HG02610 (cell line): ENCODE data around the gene F2.
"Not testable (repeated sequence)": the region's sequence is repeated elsewhere in the genome, so short reads cannot be mapped to it uniquely, and the experiment has no call there.

Experiments
- ATAC-seq: cut with Tn5 transposase; IDR thresholded peaks from one replicate; pipeline ENCODE4 v1.9.1; 2021; ENCODE audit warnings: mild to moderate bottlenecking, moderate library complexity; ENCODE audit not compliant: unreplicated experiment

F2 gene

DNA sequence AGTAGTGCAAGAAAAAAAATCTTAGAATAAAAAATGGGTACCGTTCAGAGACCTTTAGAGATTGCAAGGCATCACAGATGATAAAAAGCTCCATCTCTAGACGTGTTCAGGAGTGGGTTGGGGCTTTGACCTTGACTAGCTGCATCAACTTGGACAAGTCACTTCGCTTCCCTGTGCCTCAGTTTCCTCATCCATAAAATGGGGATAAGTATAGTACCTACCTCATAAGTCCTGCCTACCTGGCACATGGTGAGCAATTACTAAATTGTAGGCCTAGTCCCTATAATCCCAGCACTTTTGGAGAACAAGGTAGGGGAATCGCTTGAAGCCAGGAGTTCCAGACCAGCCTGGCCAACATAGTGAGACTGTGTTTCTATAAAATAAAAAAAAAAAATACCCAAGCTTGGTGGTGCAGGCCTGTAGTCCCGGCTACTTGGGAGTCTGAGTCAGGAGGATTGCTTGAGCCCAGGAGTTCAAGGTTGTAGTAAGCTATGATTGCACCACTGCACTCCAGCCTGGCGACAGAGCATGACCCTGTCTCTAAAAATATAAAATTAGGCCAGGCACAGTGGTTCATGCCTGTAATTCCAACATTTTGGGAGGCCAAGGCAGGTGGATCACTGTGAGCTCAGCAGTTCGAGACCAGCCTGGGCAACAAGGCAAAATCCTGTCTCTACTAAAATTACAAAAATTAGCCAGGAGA is 6.0 kb upstream of the F2 start:
- no peak for ATAC-seq

DNA sequence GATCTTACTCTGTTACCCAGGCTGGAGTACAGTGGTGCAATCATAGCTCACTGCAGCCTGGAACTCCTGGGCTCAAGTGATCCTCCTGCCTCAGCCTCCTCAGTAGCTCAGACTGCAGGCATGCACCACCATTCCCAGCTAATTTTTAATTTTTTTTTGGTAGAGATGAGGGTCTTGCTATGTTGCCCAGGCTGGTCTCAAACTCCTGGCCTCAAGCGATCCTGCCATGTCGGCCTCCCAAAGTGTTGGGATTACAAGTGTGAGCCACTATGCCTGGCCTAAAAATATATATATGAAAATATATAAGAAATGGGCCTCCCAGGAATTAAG is 1.2 kb upstream of the F2 start:
- ATAC-seq: not testable (repeated sequence)

DNA sequence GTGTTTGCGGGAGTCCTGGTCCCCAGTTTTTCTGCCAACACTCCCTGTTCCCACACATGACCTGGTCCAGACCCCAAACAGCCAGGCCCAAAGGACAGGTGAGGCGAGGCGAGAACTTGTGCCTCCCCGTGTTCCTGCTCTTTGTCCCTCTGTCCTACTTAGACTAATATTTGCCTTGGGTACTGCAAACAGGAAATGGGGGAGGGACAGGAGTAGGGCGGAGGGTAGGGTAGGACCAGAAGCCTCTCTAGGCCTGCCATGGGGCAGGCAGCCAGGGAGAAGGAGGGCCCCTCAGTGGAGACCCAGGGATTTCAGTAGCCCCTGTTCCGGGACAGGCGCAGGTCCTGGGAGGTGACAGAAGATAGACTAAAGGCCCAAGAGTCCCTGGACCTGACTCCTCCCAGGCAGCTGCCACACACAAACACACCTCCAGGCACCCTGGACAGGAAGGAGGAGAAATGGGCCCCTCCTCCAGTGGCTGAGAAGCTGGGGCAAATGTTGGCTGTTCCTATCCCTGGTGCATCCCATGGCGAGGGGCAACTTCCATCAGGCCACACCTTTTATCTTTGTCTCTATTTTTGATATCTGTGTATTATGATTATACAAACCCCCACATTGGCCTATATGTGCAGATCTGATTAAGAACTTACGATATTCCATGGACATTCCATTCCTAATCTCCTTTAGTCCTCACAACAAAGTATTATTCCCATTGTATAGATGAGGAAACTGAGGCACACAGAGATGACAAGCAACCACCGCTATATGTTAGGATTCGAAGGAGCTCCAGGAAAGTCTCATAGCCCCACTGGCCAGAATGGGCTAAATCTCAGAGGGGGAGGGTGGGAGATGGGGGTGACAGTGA is 626 bp upstream of the F2 start:
- ATAC-seq: no peak

DNA sequence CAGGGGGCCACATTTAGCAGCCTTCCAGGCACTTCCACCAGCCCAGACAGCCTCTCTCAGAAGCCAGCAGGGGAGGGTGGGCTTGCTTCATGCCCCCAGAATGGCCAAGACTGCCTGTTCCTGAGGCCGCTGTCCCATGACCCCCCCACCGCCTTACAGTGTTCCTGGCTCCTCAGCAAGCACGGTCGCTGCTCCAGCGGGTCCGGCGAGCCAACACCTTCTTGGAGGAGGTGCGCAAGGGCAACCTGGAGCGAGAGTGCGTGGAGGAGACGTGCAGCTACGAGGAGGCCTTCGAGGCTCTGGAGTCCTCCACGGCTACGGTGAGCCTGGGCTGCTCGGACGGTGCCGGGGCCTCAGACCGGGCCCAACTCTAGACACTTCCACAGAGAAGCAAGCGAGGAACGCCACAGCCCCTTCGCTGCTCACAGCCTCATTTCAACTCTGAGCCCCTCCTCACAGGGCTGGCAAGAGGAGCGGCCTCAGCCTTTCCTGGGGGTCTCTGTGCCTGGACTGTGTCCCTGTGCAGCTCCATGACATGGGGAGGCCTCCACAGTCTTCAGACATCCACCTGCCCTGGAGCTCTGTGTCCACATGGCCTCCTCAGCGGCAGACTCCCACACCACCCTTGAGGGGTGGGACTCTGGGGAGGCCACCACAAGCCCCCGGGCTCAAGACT is 668 bp downstream of the F2 start:
- ATAC-seq: no peak

DNA sequence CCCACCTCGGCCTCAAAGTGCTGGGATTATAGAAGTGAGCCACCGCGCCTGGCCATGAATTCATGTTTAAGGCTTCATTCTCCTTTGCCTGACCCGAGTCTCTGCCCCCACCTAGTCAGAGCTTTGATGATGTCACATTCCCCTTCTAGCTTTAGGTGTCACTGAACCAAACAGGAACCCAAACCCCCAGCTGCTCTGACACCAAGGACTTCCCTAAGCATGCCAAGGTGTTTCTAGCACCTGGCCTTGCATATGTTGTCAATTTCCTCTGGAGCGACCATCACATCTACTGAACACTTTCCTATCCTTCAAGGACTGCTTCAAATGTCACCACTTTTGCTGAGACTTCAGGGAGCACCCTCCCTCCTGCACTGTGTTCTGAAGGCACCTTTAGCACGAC is 2.3 kb downstream of the F2 start:
- ATAC-seq: no peak

DNA sequence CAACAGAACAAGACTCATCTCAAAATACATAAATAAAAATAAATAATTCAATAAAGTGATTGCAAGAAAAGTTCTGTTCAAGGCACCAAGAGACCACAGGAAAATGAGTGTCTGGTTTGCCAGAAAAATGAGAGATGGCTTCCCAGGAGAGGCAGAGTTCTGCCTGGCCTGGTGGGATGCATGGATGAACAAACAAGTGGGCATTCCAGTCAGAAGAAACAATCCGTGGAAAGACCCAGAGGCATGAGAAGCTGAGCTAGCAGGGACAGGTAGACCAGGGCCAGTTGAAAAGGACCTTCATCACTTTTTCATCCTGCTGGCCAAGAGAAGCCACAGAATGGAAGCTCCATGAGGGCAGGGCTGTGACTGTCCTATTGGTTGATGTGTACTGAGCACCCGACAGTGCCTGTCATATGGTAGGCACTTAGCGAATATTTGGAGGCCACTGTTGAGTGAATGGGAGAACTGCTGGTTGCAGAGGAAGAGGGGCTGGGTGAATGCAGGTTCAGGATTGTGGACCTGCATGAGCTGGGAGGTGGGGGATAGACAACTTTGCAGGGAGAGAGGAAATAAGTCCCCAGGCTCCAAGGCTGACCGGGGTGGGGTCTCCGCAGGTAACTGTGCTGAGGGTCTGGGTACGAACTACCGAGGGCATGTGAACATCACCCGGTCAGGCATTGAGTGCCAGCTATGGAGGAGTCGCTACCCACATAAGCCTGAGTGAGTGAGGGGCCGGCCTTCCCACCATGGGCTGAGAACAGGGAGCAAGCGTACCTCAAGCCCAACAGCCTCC is 3.7 kb downstream of the F2 start:
- ATAC-seq: no peak

DNA sequence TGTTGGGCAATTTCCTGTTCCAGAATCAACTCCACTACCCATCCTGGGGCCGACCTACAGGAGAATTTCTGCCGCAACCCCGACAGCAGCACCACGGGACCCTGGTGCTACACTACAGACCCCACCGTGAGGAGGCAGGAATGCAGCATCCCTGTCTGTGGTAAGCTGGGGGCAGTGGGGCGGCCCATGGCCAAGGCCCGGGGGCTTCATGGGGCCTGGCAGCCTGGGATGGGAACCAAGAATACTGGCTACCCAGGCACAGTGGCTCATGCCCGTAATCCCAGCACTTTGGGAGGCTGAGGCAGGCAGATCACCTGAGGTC is 4.3 kb downstream of the F2 start:
- ATAC-seq: no peak

DNA sequence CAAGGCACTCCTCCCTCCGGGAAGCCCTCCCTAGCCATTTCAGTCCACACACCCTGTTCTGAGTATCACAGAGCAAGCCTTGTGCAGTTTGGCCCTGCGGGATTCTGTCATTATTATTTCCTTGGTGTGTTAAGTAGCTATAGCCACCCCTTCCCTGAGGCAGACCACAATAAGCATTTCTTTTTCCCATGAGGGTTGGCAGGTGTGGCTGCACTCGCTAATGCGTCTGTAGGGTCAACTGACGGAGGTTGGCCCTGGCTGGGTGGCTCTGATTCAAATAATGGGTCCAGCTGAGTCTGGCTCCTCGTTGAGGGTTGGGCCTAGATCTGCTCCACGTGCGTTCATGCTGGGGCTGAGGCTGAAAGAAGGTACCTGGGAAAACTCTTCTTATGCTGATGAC is 5.1 kb downstream of the F2 start:
- ATAC-seq: no peak

DNA sequence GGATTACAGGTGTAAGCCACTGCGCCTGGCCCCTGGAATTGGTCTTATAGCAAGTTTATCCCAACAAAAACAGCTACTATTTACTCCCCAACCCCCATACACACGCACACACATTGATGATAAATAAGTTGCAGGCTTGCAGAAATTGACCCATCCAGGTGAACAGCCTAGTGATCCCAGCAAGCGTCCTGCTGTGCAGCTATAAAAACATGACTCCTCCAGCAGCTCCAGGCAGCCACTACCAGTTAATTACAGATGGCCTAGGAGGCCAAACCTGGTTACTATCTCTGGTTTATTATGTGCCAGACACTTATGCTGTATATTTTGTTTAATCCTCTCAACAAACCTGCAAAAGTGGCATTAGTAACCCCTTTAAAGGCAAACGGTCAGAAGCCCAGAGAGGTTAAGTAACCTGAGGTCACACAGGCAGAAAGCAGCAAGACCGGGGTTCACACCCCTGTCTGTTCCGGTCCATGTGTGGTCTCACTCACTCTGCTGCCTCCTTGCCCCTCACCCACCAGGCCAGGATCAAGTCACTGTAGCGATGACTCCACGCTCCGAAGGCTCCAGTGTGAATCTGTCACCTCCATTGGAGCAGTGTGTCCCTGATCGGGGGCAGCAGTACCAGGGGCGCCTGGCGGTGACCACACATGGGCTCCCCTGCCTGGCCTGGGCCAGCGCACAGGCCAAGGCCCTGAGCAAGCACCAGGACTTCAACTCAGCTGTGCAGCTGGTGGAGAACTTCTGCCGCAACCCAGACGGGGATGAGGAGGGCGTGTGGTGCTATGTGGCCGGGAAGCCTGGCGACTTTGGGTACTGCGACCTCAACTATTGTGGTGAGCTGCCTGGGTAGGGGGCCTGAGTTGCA is 6.6 kb downstream of the F2 start:
- no peak for ATAC-seq

DNA sequence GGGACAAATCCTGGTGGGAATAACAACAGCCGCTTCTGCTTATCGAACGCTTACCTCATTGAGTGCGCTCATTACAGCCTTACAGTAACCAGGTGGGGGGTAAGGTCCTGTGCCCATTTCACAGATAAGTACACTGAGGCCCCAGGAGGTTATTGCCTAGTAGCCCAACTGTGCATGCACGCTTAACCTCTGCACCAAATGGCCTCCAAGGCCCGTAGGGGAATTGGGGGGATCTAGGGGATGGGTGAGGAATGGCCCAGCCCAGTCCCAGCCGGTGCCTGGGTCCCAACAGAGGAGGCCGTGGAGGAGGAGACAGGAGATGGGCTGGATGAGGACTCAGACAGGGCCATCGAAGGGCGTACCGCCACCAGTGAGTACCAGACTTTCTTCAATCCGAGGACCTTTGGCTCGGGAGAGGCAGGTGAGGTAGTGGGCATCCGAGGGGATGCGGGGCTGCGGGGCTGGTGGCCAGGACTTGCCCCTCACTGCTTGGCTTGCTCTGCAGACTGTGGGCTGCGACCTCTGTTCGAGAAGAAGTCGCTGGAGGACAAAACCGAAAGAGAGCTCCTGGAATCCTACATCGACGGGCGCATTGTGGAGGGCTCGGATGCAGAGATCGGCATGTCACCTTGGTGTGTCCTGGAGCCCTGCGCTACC is 7.3 kb downstream of the F2 start:
- ATAC-seq: no peak

DNA sequence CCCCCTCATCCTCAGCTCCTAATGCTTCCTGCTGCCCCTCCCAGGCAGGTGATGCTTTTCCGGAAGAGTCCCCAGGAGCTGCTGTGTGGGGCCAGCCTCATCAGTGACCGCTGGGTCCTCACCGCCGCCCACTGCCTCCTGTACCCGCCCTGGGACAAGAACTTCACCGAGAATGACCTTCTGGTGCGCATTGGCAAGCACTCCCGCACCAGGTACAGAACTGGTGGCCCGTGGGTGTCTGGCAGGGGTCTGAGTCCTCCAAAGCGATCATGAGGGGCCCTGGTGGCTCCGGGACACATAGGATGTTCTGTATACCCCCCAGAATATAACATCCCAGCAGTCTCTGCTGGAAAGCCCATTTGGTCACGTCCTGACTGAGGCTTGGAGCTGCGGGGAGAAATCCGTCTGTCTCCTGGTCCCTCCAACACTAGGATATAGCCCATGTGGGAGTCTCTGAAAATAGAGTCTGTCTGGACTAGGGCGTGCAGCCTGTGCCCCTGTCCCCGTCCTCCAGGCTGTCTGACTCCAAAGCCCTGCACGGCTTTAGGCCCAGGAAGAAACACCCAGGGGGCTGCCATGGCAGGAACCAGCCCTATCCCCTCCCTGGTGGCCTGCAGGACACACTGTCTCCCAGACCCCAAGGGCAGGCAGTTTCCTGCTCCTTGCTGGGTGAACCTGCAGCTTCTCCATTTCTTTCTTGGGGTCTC is 9.1 kb downstream of the F2 start:
- ATAC-seq: no peak

DNA sequence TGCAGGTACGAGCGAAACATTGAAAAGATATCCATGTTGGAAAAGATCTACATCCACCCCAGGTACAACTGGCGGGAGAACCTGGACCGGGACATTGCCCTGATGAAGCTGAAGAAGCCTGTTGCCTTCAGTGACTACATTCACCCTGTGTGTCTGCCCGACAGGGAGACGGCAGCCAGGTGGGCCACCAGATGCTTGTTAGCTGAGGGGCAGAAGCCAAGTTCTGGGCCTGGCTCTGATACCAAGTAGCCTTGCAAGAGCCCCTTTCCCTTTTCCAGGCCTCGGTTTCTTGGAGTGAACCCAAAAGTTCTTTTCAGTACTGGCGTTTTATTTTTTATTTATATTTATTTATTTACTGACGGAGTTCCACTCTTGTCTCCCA is 9.6 kb downstream of the F2 start:
- ATAC-seq: no peak

DNA sequence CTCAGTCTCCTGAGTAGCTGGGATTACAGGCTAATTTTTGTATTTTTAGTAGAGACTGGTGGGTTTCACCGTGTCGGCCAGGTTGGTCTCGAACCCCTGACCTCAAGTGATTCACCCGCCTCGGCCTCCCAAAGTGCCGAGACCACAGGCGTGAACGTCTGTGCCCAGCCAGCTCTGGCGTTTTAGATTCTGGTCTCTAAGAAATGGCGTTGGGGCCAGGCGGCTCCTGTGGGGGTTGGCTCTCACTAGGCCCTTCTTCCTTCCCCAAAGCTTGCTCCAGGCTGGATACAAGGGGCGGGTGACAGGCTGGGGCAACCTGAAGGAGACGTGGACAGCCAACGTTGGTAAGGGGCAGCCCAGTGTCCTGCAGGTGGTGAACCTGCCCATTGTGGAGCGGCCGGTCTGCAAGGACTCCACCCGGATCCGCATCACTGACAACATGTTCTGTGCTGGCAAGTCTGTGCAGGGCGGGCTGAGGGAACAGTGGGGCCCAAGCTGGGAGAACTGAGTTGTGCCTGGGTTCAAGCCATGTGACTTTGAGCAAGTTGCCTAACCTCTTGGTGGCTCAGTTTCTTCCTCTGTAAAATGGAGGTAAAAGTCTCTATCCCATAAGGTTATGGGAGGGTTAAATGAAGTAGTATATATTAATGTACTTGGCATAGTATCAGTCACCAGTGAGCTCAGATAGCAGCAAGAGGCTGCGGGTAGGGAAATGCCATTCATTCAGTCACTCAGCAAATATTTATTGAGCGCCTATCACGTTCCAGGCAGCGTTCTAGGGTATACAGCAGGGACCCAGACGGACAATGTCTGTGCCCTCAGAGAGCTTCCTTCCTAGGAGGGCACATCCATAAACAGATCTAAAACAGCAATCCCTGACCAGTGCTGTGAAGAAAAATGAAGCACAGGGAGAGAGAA is 10.4 kb downstream of the F2 start:
- ATAC-seq: no peak

DNA sequence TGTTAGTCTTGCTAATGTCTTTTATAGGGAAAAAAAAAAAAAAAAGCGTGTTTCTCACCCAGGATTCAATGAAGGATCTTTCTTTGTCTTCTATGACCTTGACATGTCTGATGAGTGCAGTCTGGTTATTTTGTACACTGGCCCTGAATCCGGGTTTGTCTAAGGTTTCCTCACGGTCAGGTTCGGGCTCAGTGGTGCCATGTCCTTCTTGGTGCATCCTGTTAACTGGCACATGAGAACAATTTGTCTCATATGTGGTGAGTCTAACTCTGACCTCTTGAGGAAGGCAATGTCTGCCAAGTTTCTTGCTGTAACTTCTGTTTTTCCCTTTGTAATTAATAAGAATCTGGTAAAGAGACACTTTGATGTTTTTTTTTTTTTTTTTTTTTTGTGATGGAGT is 12.5 kb downstream of the F2 start:
- no peak for ATAC-seq

DNA sequence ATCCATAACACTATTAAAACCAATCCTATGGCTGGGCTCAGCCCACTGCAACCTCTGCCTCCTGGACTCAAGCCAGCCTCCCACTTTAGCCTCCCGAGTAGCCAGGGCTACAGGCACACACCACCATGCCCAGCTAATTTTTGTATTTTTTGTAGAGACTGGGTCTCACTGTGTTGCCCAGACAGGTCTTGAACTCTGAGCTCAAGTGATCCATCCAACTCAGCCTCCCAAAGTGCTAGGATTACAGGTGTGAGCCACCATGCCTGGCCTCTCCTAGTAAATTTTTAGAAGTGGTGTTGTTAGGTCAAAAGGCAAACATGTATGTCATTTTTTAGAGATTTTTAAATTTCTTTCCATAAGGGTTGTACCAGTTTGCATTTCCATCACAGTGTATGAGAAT is 14.2 kb downstream of the F2 start:
- ATAC-seq: no peak

DNA sequence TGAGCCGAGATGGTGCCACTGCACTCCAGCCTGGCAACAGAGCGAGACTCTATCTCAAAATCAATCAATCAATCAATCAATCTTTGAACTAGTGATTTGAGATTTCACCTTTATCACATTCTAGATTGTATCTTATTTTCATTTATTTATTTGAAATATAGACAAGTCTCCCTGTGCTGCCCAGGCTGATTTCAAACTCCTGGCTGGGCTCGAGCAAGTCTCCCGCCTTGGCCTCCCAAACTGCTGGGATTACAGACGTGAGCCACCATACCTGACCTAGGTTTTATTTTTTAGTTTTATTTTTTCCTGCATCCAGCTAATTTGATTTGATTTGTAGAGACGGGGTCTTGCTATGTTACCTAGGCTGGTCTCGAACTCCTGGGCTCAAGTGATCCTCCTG is 17.1 kb downstream of the F2 start:
- ATAC-seq: no peak

DNA sequence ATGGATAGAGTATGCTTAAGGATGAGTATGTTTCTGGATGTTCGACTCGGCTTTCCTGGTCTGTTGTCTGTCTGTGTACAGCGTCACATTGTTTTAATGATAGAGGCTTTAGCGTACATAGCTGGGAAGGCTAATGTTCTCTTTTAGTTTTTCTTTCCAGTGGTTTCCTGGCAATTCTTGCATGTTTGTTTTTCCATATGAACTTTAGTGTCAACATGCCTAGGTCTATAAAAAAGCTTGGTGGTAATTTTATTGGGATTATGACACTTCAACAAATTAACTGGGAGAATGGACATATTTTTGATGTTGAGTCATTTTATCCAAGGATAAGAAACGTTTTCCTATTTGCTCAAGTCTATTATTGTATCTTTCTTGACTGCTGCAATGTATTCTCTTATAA is 17.6 kb downstream of the F2 start:
- no peak for ATAC-seq

DNA sequence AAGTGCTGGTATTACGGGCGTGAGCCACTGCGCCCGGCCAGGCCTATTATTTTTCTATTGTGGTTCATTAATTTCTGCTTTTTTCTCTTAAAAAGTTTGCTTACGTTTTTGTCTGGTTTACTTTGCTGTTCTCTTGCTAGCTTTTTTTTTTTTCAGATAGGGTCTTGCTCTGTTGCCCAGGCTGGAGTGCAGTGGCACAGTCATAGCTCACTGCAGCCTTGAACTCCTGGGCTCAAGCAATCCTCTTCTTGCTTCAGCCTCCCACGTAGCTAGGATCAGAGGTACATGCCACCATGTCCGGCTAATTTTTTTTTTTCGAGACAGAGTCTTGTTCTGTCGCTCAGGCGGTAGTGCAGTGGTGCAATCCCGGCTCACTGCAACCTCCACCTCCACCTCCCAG is 18.7 kb downstream of the F2 start:
- no peak for ATAC-seq
